K562 (cell line): ENCODE data around the gene BLCAP. TPM values are rescaled to one million over a fixed set of nuclear protein-coding genes. Genes with fewer than 3 reads are reported as not detected.
A peak's percentile ranks its signal among the peaks of the same experiment; 100 is the strongest.

Source experiments
- DDX20 ChIP-seq: fragments of 450-650 bp; IDR thresholded peaks from 2 replicates; pipeline ENCODE4 v1.6.1; 2016; ENCODE audit warnings: missing genetic modification characterization, low read depth, mild to moderate bottlenecking, missing compliant biosample characterization, moderate library complexity
- E2F3 ChIP-seq: fragments of 250-450 bp; sonication (Bioruptor Pico); IDR thresholded peaks from 2 replicates; pipeline ENCODE4 v1.4.0; 2020; ENCODE audit warnings: mild to moderate bottlenecking
- ETS2 ChIP-seq: IDR thresholded peaks from 2 replicates; pipeline ENCODE4 v1.6.1; 2016; ENCODE audit warnings: borderline replicate concordance, missing genetic modification characterization, mild to moderate bottlenecking, moderate library complexity, missing compliant biosample characterization; ENCODE audit not compliant: poor library complexity, severe bottlenecking
- GATA2 ChIP-seq: sonication (generic); formaldehyde crosslinking; IDR thresholded peaks from 2 replicates; pipeline ENCODE4 v1.4.0; 2020; ENCODE audit warnings: mild to moderate bottlenecking, missing genetic modification reagents
- HNRNPL ChIP-seq: fragments of 200-400 bp; formaldehyde crosslinking; IDR thresholded peaks from 2 replicates; pipeline ENCODE4 v1.6.1; 2017; ENCODE audit warnings: low read depth, mild to moderate bottlenecking, low read length
- HOXB6 ChIP-seq: fragments of 250-450 bp; sonication (Bioruptor Pico); IDR thresholded peaks from 2 replicates; pipeline ENCODE4 v1.5.1; 2022; ENCODE audit warnings: mild to moderate bottlenecking, borderline replicate concordance
- KHSRP ChIP-seq: fragments of 450-650 bp; IDR thresholded peaks from 2 replicates; pipeline ENCODE4 v1.6.1; 2017
- MAZ ChIP-seq, 2 experiments: fragments of 450-650 bp in 1 of 2; sonication (generic) in 1 of 2; formaldehyde crosslinking; IDR thresholded peaks in 1 of 2; conservative IDR thresholded peaks in 1 of 2; 2 replicates each; pipeline versions ENCODE4 v1.4.0 to v1.5.0; 2020; ENCODE audit warnings: mild to moderate bottlenecking in 1 of 2, missing genetic modification reagents in 1 of 2
- MED1 ChIP-seq: sonication (generic); formaldehyde crosslinking; IDR thresholded peaks from 2 replicates; pipeline ENCODE4 v1.8.1; 2023; ENCODE audit warnings: missing genetic modification reagents, borderline replicate concordance
- MTA2 ChIP-seq: fragments of 450-650 bp; IDR thresholded peaks from 2 replicates; pipeline ENCODE4 v1.6.1; 2016; ENCODE audit warnings: low read depth
- NCOA2 ChIP-seq, 2 experiments: fragments of 450-650 bp; IDR thresholded peaks; 2 replicates each; pipeline ENCODE4 v1.6.1; 2018; ENCODE audit warnings: mild to moderate bottlenecking in 2 of 2, moderate library complexity in 1 of 2; ENCODE audit not compliant: partially characterized antibody in 2 of 2
- POLR2AphosphoS5 ChIP-seq: IDR thresholded peaks from 2 replicates; pipeline ENCODE4 v1.6.1; 2011; ENCODE audit warnings: mild to moderate bottlenecking, low read depth, low read length, moderate library complexity; ENCODE audit not compliant: control insufficient read depth, insufficient read depth
- RBM17 ChIP-seq: fragments of 200-400 bp; formaldehyde crosslinking; IDR thresholded peaks from 2 replicates; pipeline ENCODE4 v1.6.1; 2017; ENCODE audit warnings: low read depth, mild to moderate bottlenecking, low read length, borderline replicate concordance
- RUNX1 ChIP-seq: sonication (generic); IDR thresholded peaks from 2 replicates; pipeline ENCODE4 v1.6.1; 2016; ENCODE audit warnings: antibody characterized with exemption, low read depth
- SREBF2 ChIP-seq: sonication (generic); formaldehyde crosslinking; IDR thresholded peaks from 2 replicates; pipeline ENCODE4 v1.4.0; 2020; ENCODE audit warnings: mild to moderate bottlenecking, missing genetic modification reagents
- TAF15 ChIP-seq: fragments of 200-400 bp; formaldehyde crosslinking; IDR thresholded peaks from 2 replicates; pipeline ENCODE4 v1.6.1; 2017; ENCODE audit warnings: mild to moderate bottlenecking, low read depth, low read length, moderate library complexity
- ZKSCAN1 ChIP-seq: fragments of 150-350 bp; IDR thresholded peaks from 2 replicates; pipeline ENCODE4 v1.6.1; 2016; ENCODE audit warnings: low read depth, low read length
- ZNF3 ChIP-seq: fragments of 250-450 bp; sonication (Bioruptor Pico); IDR thresholded peaks from 2 replicates; pipeline ENCODE4 v1.5.0; 2021; ENCODE audit warnings: mild to moderate bottlenecking, moderate library complexity
- ZNF444 ChIP-seq: fragments of 250-450 bp; sonication (Bioruptor Pico); IDR thresholded peaks from 2 replicates; pipeline ENCODE4 v1.4.0; 2020; ENCODE audit warnings: mild to moderate bottlenecking, moderate library complexity
- ZNF589 ChIP-seq: fragments of 200-800 bp; sonication (Bioruptor generic); IDR thresholded peaks from 2 replicates; pipeline ENCODE4 v1.6.1; 2016; ENCODE audit warnings: low read depth, missing genetic modification characterization, missing compliant biosample characterization
- ZNF707 ChIP-seq: fragments of 250-450 bp; sonication (Bioruptor Pico); conservative IDR thresholded peaks from 2 replicates; pipeline ENCODE4 v1.8.0; 2022; ENCODE audit warnings: inconsistent platforms, mild to moderate bottlenecking, moderate library complexity
- polyA plus RNA-seq, 8 experiments: library from polyadenylated mRNA; depleted of rRNA in 4 of 8; stranded (reverse) in 5 of 8; unstranded in 3 of 8; fragments of >200 nt; fragmentation: Nextera tagmentation in 2 of 8; fragmentation: Illumina TruSeq in 1 of 8; extraction: Ambion mirVana in 2 of 8; extraction: Trizol in 1 of 8; gene quantifications; 2 replicates each; pipeline versions ENCODE4 v1.2.1 to v1.2.3, GENCODE V29; 2011 to 2014; ENCODE audit warnings: inconsistent platforms in 1 of 8, missing spikeins in 1 of 8
- total RNA-seq, 7 experiments: library from RNA; depleted of rRNA in 6 of 7; stranded (reverse); fragments of >200 nt in 6 of 7; fragmentation: Illumina TruSeq in 2 of 7; extraction: Trizol in 2 of 7; gene quantifications; 2 replicates each; pipeline versions ENCODE4 v1.2.1 to v1.2.3, GENCODE V29; 2011 to 2021; ENCODE audit warnings: low replicate concordance in 1 of 7
- TF ChIP-seq, protein P1 (sequence below), 2 experiments: fragments of 250-450 bp in 1 of 2; fragments of 450-650 bp in 1 of 2; sonication (Bioruptor Pico) in 1 of 2; IDR thresholded peaks; 2 replicates each; pipeline versions ENCODE4 v1.6.1 to v1.8.0; 2016 to 2021; ENCODE audit warnings: mild to moderate bottlenecking in 2 of 2, moderate library complexity in 2 of 2, missing compliant biosample characterization in 1 of 2, missing genetic modification characterization in 1 of 2
- TF ChIP-seq, protein P2 (sequence below): fragments of 250-450 bp; sonication (Bioruptor Pico); IDR thresholded peaks from 2 replicates; pipeline ENCODE4 v1.8.0; 2021; ENCODE audit warnings: moderate library complexity, mild to moderate bottlenecking, inconsistent platforms
- TF ChIP-seq, protein P3 (sequence below): fragments of 150-350 bp; conservative IDR thresholded peaks from 2 replicates; pipeline ENCODE4 v1.6.1; 2014; ENCODE audit warnings: low read length

The BLCAP gene
- total and polyA plus RNA-seq, 9 of the 15 experiments (the other 6 are each of a cell fraction or from before 2014, with no cell fraction given) = 16.9 to 41.5 (median 27.6) TPM

DNA sequence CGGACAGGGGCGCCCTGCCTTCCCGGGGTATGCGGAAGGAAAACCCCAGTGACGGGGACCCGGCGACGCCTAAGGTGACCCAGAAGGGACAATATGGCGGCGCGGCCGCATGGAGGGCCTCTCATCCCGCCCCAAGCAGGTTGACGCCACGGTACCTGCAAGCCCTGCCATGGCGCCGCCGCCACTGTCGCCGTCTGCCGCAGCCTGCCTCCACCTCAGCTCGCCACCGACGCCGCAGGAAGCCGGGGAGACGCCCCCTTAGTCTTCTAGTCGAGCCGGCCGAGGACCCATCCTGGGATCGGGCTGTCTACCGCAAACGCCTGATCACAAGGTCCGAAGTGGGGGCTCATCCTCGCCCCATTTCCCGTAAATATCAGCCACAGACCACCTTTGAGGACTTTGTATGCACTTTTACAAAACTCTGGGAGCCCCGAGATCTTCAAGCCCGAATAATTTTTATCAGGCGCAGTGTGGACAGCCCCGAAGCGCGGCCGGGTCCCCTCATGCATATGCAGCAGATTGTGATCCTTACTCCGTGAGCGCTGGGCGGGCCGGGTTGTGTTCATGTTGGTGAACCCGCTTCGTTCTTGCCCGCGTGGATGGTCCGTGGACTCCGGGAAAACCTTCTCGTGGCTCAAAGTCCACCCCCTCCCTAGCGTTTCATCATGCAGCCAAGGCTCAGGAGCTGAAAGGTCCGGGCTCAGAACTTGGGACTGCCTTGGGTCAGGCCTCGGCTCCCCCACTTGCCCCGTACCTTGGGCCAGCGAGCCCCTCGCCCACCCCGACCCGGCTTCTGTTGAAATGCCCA is at the start of gene BLCAP (continued):
- TF ChIP-seq TAF15 (no peak), MAZ (CRISPR knock-in tag; conservative IDR thresholded peaks at IDR 0.05 in 1 of 2, IDR thresholded peaks at IDR 0.05 in 1 of 2) (peak; percentile 46 to 68), KHSRP (no peak), ZKSCAN1 (no peak), MED1 (CRISPR knock-in tag) (no peak), DDX20 (tag) (no peak), NCOA2 (IDR thresholded peaks at IDR 0.05; ENCODE audit: partially characterized antibody in 2 of 2) (peak in 1 of 2 experiments; percentile 99), SREBF2 (CRISPR knock-in tag) (no peak), HOXB6 (CRISPR knock-in tag) (no peak), MTA2 (no peak), RBM17 (no peak), HNRNPL (no peak), ZNF589 (no peak), ZNF707 (no peak), E2F3 (CRISPR knock-in tag) (no peak), ETS2 (no peak), RUNX1 (no peak), ZNF3 (CRISPR knock-in tag) (no peak), ZNF444 (CRISPR knock-in tag) (no peak), GATA2 (no peak), POLR2AphosphoS5 (peak; percentile 52)
- TF ChIP-seq, protein P1, sequence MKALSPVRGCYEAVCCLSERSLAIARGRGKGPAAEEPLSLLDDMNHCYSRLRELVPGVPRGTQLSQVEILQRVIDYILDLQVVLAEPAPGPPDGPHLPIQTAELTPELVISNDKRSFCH (CRISPR knock-in tag; IDR thresholded peaks at IDR 0.05) = no peak
- TF ChIP-seq, protein P1 (tag; IDR thresholded peaks at IDR 0.05) = no peak
- TF ChIP-seq, protein P2, sequence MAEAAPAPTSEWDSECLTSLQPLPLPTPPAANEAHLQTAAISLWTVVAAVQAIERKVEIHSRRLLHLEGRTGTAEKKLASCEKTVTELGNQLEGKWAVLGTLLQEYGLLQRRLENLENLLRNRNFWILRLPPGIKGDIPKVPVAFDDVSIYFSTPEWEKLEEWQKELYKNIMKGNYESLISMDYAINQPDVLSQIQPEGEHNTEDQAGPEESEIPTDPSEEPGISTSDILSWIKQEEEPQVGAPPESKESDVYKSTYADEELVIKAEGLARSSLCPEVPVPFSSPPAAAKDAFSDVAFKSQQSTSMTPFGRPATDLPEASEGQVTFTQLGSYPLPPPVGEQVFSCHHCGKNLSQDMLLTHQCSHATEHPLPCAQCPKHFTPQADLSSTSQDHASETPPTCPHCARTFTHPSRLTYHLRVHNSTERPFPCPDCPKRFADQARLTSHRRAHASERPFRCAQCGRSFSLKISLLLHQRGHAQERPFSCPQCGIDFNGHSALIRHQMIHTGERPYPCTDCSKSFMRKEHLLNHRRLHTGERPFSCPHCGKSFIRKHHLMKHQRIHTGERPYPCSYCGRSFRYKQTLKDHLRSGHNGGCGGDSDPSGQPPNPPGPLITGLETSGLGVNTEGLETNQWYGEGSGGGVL = no peak
- TF ChIP-seq, protein P3, sequence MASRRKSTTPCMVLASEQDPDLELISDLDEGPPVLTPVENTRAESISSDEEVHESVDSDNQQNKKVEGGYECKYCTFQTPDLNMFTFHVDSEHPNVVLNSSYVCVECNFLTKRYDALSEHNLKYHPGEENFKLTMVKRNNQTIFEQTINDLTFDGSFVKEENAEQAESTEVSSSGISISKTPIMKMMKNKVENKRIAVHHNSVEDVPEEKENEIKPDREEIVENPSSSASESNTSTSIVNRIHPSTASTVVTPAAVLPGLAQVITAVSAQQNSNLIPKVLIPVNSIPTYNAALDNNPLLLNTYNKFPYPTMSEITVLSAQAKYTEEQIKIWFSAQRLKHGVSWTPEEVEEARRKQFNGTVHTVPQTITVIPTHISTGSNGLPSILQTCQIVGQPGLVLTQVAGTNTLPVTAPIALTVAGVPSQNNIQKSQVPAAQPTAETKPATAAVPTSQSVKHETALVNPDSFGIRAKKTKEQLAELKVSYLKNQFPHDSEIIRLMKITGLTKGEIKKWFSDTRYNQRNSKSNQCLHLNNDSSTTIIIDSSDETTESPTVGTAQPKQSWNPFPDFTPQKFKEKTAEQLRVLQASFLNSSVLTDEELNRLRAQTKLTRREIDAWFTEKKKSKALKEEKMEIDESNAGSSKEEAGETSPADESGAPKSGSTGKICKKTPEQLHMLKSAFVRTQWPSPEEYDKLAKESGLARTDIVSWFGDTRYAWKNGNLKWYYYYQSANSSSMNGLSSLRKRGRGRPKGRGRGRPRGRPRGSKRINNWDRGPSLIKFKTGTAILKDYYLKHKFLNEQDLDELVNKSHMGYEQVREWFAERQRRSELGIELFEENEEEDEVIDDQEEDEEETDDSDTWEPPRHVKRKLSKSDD = no peak
